Duodenal mucosa (tissue), 2 donors: ENCODE results near the gene STK17B.
A peak's percentile ranks its signal among the peaks of the same experiment; 100 is the strongest.

Experiments used
- H3K27ac ChIP-seq: one replicate; pipeline ENCODE4 v1.7.0; 2013; ENCODE audit warnings: low read depth, low read length
- H3K27me3 ChIP-seq, 2 donors: one replicate each; pipeline ENCODE4 v1.7.0; 2013; ENCODE audit warnings: low read length in 2 of 2, control low read depth in 1 of 2; ENCODE audit not compliant: insufficient read depth in 2 of 2, control insufficient read depth in 1 of 2
- H3K36me3 ChIP-seq, 2 donors: one replicate each; pipeline ENCODE4 v1.7.0; 2013; ENCODE audit warnings: low read length in 2 of 2, control low read depth in 1 of 2; ENCODE audit not compliant: insufficient read depth in 2 of 2, control insufficient read depth in 1 of 2
- H3K4me1 ChIP-seq, 2 donors: one replicate each; pipeline ENCODE4 v1.7.0; 2013; ENCODE audit warnings: low read length in 2 of 2, control low read depth in 1 of 2; ENCODE audit not compliant: insufficient read depth in 2 of 2, control insufficient read depth in 1 of 2
- H3K4me3 ChIP-seq, 2 donors: one replicate each; pipeline ENCODE4 v1.7.0; 2013; ENCODE audit warnings: low read length in 2 of 2, low read depth in 1 of 2
- H3K9ac ChIP-seq, 2 donors: one replicate each; pipeline ENCODE4 v1.7.0; 2013; ENCODE audit warnings: low read length in 2 of 2, low read depth in 1 of 2
- H3K9me3 ChIP-seq, 2 donors: one replicate each; pipeline ENCODE4 v1.7.0; 2013; ENCODE audit warnings: low read length in 2 of 2, control low read depth in 1 of 2; ENCODE audit not compliant: control insufficient read depth in 1 of 2

STK17B gene

GRCh38 chr2:196162586-196163175 lies 8.7 kb downstream of the STK17B start:
- H3K27ac ChIP-seq: peak overlapping the region; percentile 24

GRCh38 chr2:196160946-196161345 lies 10.4 kb downstream of the STK17B start:
- no peak overlapping the region for H3K27ac ChIP-seq
- no peaks in the 10 kb centered on the region for H3K27me3 ChIP-seq
- peaks cover 0 to 6% of the 10 kb centered on the region in 2 donors for H3K4me1 ChIP-seq
- H3K4me3 ChIP-seq: no peak overlapping the region
- no peaks in the 10 kb centered on the region for H3K9me3 ChIP-seq
- peaks cover 2 to 22% of the 10 kb centered on the region in 2 donors for H3K36me3 ChIP-seq
- no peak overlapping the region for H3K9ac ChIP-seq

More at GRCh38 chr2:196162586-196163175, 8.7 kb downstream of the STK17B start:
- H3K9ac ChIP-seq: no peak overlapping the region
- H3K4me3 ChIP-seq: no peak overlapping the region
- H3K36me3 ChIP-seq: peaks cover 0 to 22% of the 10 kb centered on the region in 2 donors
- H3K4me1 ChIP-seq: peaks cover 0 to 11% of the 10 kb centered on the region in 2 donors
- no peaks in the 10 kb centered on the region for H3K27me3 ChIP-seq
- no peaks in the 10 kb centered on the region for H3K9me3 ChIP-seq

GRCh38 chr2:196160101-196160500 lies 11.3 kb downstream of the STK17B start:
- peaks cover 6 to 22% of the 10 kb centered on the region in 2 donors for H3K36me3 ChIP-seq
- no peaks in the 10 kb centered on the region for H3K9me3 ChIP-seq
- H3K27me3 ChIP-seq: no peaks in the 10 kb centered on the region
- H3K9ac ChIP-seq: no peak overlapping the region
- no peak overlapping the region for H3K27ac ChIP-seq
- peaks cover 0 to 5% of the 10 kb centered on the region in 2 donors for H3K4me1 ChIP-seq
- H3K4me3 ChIP-seq: no peak overlapping the region

- Histone ChIP-seq H3K9ac (no peak overlapping the region), H3K9me3 (no peaks in the 10 kb centered on the region), H3K4me1 (peaks cover 0 to 5% of the 10 kb centered on the region in 2 donors), H3K36me3 (peaks cover 8 to 29% of the 10 kb centered on the region in 2 donors), H3K4me3 (peak overlapping the region in 1 of 2 donors; percentile 19), H3K27ac (peak overlapping the region; percentile 20), H3K27me3 (no peaks in the 10 kb centered on the region)
Observed at GRCh38 chr2:196159221-196159892, 12.0 kb downstream of the STK17B start.

- Histone ChIP-seq H3K9ac (no peak overlapping the region), H3K9me3 (no peaks in the 10 kb centered on the region), H3K36me3 (peaks cover 18 to 25% of the 10 kb centered on the region in 2 donors)
Observed at GRCh38 chr2:196155575-196155974, 15.8 kb downstream of the STK17B start.

GRCh38 chr2:196153480-196153879 lies 17.9 kb downstream of the STK17B start:
- Histone ChIP-seq H3K9ac (no peak overlapping the region), H3K36me3 (peaks cover 18 to 21% of the 10 kb centered on the region in 2 donors), H3K27me3 (no peaks in the 10 kb centered on the region), H3K27ac (no peak overlapping the region), H3K4me1 (peaks cover 0 to 5% of the 10 kb centered on the region in 2 donors), H3K4me3 (no peak overlapping the region), H3K9me3 (no peaks in the 10 kb centered on the region)

More at GRCh38 chr2:196155575-196155974, 15.8 kb downstream of the STK17B start:
- H3K4me1 ChIP-seq: peaks cover 0 to 5% of the 10 kb centered on the region in 2 donors
- H3K27me3 ChIP-seq: no peaks in the 10 kb centered on the region
- H3K4me3 ChIP-seq: no peak overlapping the region
- H3K27ac ChIP-seq: no peak overlapping the region

- Histone ChIP-seq H3K27ac (no peak overlapping the region), H3K4me3 (no peak overlapping the region), H3K27me3 (no peaks in the 10 kb centered on the region), H3K9me3 (no peaks in the 10 kb centered on the region), H3K36me3 (peaks cover 16 to 39% of the 10 kb centered on the region in 2 donors), H3K4me1 (peaks cover 0 to 8% of the 10 kb centered on the region in 2 donors), H3K9ac (no peak overlapping the region)
Observed at GRCh38 chr2:196149948-196150347, 21.4 kb downstream of the STK17B start.

- Histone ChIP-seq H3K9me3 (no peaks in the 10 kb centered on the region), H3K27ac (no peak overlapping the region), H3K9ac (no peak overlapping the region), H3K4me1 (peaks cover 0 to 8% of the 10 kb centered on the region in 2 donors), H3K36me3 (peaks cover 10 to 38% of the 10 kb centered on the region in 2 donors), H3K27me3 (no peaks in the 10 kb centered on the region), H3K4me3 (no peak overlapping the region)
Observed at GRCh38 chr2:196148736-196149135, 22.6 kb downstream of the STK17B start.

- Histone ChIP-seq H3K4me1 (peaks cover 0 to 8% of the 10 kb centered on the region in 2 donors), H3K27me3 (no peaks in the 10 kb centered on the region), H3K9me3 (no peaks in the 10 kb centered on the region), H3K27ac (no peak overlapping the region), H3K9ac (no peak overlapping the region), H3K4me3 (no peak overlapping the region), H3K36me3 (peaks cover 10 to 43% of the 10 kb centered on the region in 2 donors)
Observed at GRCh38 chr2:196145256-196145655, 26.1 kb downstream of the STK17B start.

- no peaks in the 10 kb centered on the region for H3K27me3 ChIP-seq
- no peak overlapping the region for H3K9ac ChIP-seq
- H3K9me3 ChIP-seq: no peaks in the 10 kb centered on the region
- peaks cover 10 to 50% of the 10 kb centered on the region in 2 donors for H3K36me3 ChIP-seq
- no peak overlapping the region for H3K4me3 ChIP-seq
- no peak overlapping the region for H3K27ac ChIP-seq
- peaks cover 0 to 6% of the 10 kb centered on the region in 2 donors for H3K4me1 ChIP-seq
Observed at GRCh38 chr2:196144513-196145126, 26.8 kb downstream of the STK17B start.
